Right lobe of liver (tissue), 6 donors: ENCODE measurements around the gene CUL7. TPM values are rescaled to one million over a fixed set of nuclear protein-coding genes. Genes with fewer than 3 reads are reported as not detected.

Experiments
- ATAC-seq, 4 donors: fragments of 200-7000 bp; cut with Tn5 transposase; one replicate each; pipeline ENCODE4 v1.9.1; 2020; ENCODE audit warnings: mild to moderate bottlenecking in 4 of 4, moderate library complexity in 4 of 4
- DNase-seq, 3 donors: peaks; one replicate each; pipeline ENCODE4 v3.0.0-alpha.2; 2020
- H3K27ac ChIP-seq, 3 donors: fragments of 200-600 bp; one replicate each; pipeline ENCODE4 v1.8.0; 2022
- H3K27me3 ChIP-seq, 2 donors: fragments of 200-600 bp; one replicate each; pipeline ENCODE4 v1.8.0; 2022
- H3K36me3 ChIP-seq, 4 donors: fragments of 200-600 bp; sonication (generic) in 1 of 4; one replicate each; pipeline versions ENCODE4 v1.5.1 to v1.8.0; 2017 to 2022; ENCODE audit warnings: control low read depth in 1 of 4
- H3K4me1 ChIP-seq, 4 donors: fragments of 200-600 bp; sonication (generic) in 1 of 4; one replicate each; pipeline versions ENCODE4 v1.5.1 to v1.8.0; 2017 to 2022; ENCODE audit warnings: control low read depth in 1 of 4
- H3K4me3 ChIP-seq, 3 donors: fragments of 200-600 bp; one replicate each; pipeline ENCODE4 v1.8.0; 2022
- H3K9me3 ChIP-seq, 4 donors: fragments of 200-600 bp; sonication (generic) in 1 of 4; one replicate each; pipeline versions ENCODE4 v1.5.1 to v1.8.0; 2017 to 2022; ENCODE audit warnings: control low read depth in 1 of 4
- CTCF ChIP-seq, 4 donors: fragments of 200-600 bp in 3 of 4; fragments of 450-650 bp in 1 of 4; IDR thresholded peaks; one replicate each; pipeline versions ENCODE4 v1.5.1 to v1.8.0; 2016 to 2022; ENCODE audit warnings: antibody characterized with exemption in 4 of 4, mild to moderate bottlenecking in 2 of 4
- POLR2A ChIP-seq: fragments of 450-650 bp; IDR thresholded peaks from one replicate; pipeline ENCODE4 v1.6.1; 2017; ENCODE audit warnings: antibody characterized with exemption, mild to moderate bottlenecking
- WGBS: methylation state at CpG from one replicate; pipeline ENCODE4 v1.1.6; 2018; ENCODE audit warnings: low coverage, low lambda C conversion rate; ENCODE audit not compliant: insufficient coverage; ENCODE audit errors: missing lambda C conversion rate; 5-methylcytosine and 5-hydroxymethylcytosine counted together
- intact Hi-C, 2 donors: fragments of 100-400 bp; cut with DNase I; formaldehyde crosslinking; loops; one replicate each; pipeline versions ENCODE4 v1.11.2 to v1.14.1; 2022
- total RNA-seq, 6 experiments: library from RNA; depleted of rRNA in 2 of 6; stranded (reverse); fragments of >200 nt in 2 of 6; fragmentation: NEBNext Ultra II Directional in 3 of 6; extraction: Animal tissue kit (Norgen Biotek cat#: 25700) in 3 of 6; gene quantifications; one replicate each; pipeline versions ENCODE4 v1.1.0 to v1.2.4, GENCODE V29; 2016 to 2023
- donor health status: DM: no; HTN: yes; CAD: no.
- donor health status: DM: no; HTN: no; CAD: no.
- donor health status: DM: no; HTN: no; CAD: no.
- donor health status: DM: no; HTN: yes; CAD: no.
- donor health status: DM: no; HTN: yes; CAD: no.

The CUL7 gene
- total RNA-seq, 6 experiments from 2014 or later = 6.5 to 12.7 (median 8.8) TPM

GRCh38 chr6:43059168-43060033 is 5.8 kb upstream of the CUL7 start, which contains the start of the genes KLC4 and MRPL2:
KLC4 (plus strand) TSS chr6:43059631; CDS start chr6:43061336, 1,705 bp downstream.
MRPL2 (minus strand) TSS chr6:43059434; CDS start chr6:43059381, 53 bp downstream.
- WGBS = 0% methylated on average over 36 of the region's 64 CpGs
- peak within 1 kb of the TSS; percentile 89 to 96 (median 89) for H3K27ac ChIP-seq
- H3K4me1 ChIP-seq = peaks cover 0 to 26% (median 9%) of the 10 kb centered on the region in 4 donors
- intact Hi-C loops = no loop called here
- DNase-seq (peak; percentile 97 to 99 (median 99)), ATAC-seq (peak; percentile 86 to 90 (median 87))
- H3K4me3 ChIP-seq = peak within 1 kb of the TSS; percentile 77 to 98 (median 88)
- peaks cover 0 to 27% (median 9%) of the 10 kb centered on the region in 4 donors for H3K36me3 ChIP-seq
- TF ChIP-seq POLR2A (peak; percentile 73), CTCF (IDR thresholded peaks at IDR 0.05) (no peak)
- no peaks in the 10 kb centered on the region for H3K27me3 ChIP-seq
- no peaks in the 10 kb centered on the region for H3K9me3 ChIP-seq

GRCh38 chr6:43058531-43058930 is 4.9 kb upstream of the CUL7 start:
- ATAC-seq (no peak), DNase-seq (no peak)
- WGBS = 45% methylated on average over 1 of the region's 1 CpG
- Histone ChIP-seq H3K27me3 (no peaks in the 10 kb centered on the region), H3K36me3 (peaks cover 0 to 27% (median 6%) of the 10 kb centered on the region in 4 donors), H3K4me1 (peaks cover 0 to 26% (median 9%) of the 10 kb centered on the region in 4 donors), H3K27ac (peak overlapping the region in 2 of 3 donors; percentile 74 to 89), H3K4me3 (peak overlapping the region; percentile 77 to 98 (median 88)), H3K9me3 (no peaks in the 10 kb centered on the region)
- no peak for TF ChIP-seq CTCF (IDR thresholded peaks at IDR 0.05)
- TF ChIP-seq POLR2A = no peak
- intact Hi-C loops = no loop called here

GRCh38 chr6:43055966-43056365 is 2.3 kb upstream of the CUL7 start:
- H3K27ac ChIP-seq = no peak overlapping the region
- TF ChIP-seq CTCF (IDR thresholded peaks at IDR 0.05) = no peak
- TF ChIP-seq POLR2A = no peak
- no peak overlapping the region for H3K4me3 ChIP-seq
- intact Hi-C loops = no loop called here
- ATAC-seq = no peak
- DNase-seq = no peak
- peaks cover 0 to 16% (median 5%) of the 10 kb centered on the region in 4 donors for H3K4me1 ChIP-seq
- H3K27me3 ChIP-seq = no peaks in the 10 kb centered on the region
- WGBS = 89% methylated on average over 3 of the region's 8 CpGs
- H3K9me3 ChIP-seq = no peaks in the 10 kb centered on the region
- H3K36me3 ChIP-seq = peaks cover 0 to 17% (median 6%) of the 10 kb centered on the region in 4 donors

- TF ChIP-seq CTCF (IDR thresholded peaks at IDR 0.05) = no peak
- no peak for TF ChIP-seq POLR2A
Observed at GRCh38 chr6:43054206-43054943, 724 bp upstream of the CUL7 start.

More at GRCh38 chr6:43054206-43054943, 724 bp upstream of the CUL7 start:
- H3K27me3 ChIP-seq = no peaks in the 10 kb centered on the region
- DNase-seq = no peak
- H3K36me3 ChIP-seq = peaks cover 0 to 23% (median 6%) of the 10 kb centered on the region in 4 donors
- peak overlapping the region; percentile 66 to 94 (median 75) for H3K4me3 ChIP-seq
- peak overlapping the region; percentile 41 to 80 (median 75) for H3K27ac ChIP-seq
- WGBS = 50% methylated on average over 17 of the region's 17 CpGs
- intact Hi-C loops = no loop called here
- H3K9me3 ChIP-seq = no peaks in the 10 kb centered on the region
- peaks cover 0 to 11% (median 5%) of the 10 kb centered on the region in 4 donors for H3K4me1 ChIP-seq
- peak in 2 of 4 donors; percentile 4 to 5 for ATAC-seq
